Kidney epithelial cell (primary cell): ENCODE measurements around the gene WEE1. TPM values are rescaled to one million over a fixed set of nuclear protein-coding genes. Genes with fewer than 3 reads are reported as not detected.
A peak's percentile ranks its signal among the peaks of the same experiment; 100 is the strongest.

Experiments
- DNase-seq: peaks from one replicate; pipeline ENCODE4 v3.0.0-alpha.2; 2010; ENCODE audit warnings: low read depth
- H3K27me3 ChIP-seq: 2 replicates; pipeline ENCODE4 v1.6.0; 2011; ENCODE audit warnings: low read length; ENCODE audit not compliant: control insufficient read depth, insufficient read depth
- H3K36me3 ChIP-seq: 2 replicates; pipeline ENCODE4 v1.5.1; 2011; ENCODE audit warnings: low read length; ENCODE audit not compliant: control insufficient read depth, insufficient read depth
- H3K4me3 ChIP-seq: 2 replicates; pipeline ENCODE4 v1.5.1; 2011; ENCODE audit warnings: low read depth, mild to moderate bottlenecking, control low read depth, low read length
- CTCF ChIP-seq: IDR thresholded peaks from 2 replicates; pipeline ENCODE4 v1.5.1; 2011; ENCODE audit warnings: mild to moderate bottlenecking, moderate library complexity, low read length, control low read depth, inconsistent platforms; ENCODE audit not compliant: insufficient read depth, poor library complexity, severe bottlenecking
- total RNA-seq: library from RNA; depleted of rRNA; stranded (reverse); fragments of >200 nt; gene quantifications from 2 replicates; pipeline ENCODE4 v1.2.3, GENCODE V29; 2015

The WEE1 gene
- total RNA-seq: 57.3 and 62.5 TPM in 2 replicates

- no peaks in the 10 kb centered on the region for H3K36me3 ChIP-seq
- DNase-seq: peak; percentile 83
- no peaks in the 10 kb centered on the region for H3K27me3 ChIP-seq
- TF ChIP-seq CTCF: no peak
- H3K4me3 ChIP-seq: peak within 1 kb of the TSS; percentile 98
These were observed at the start of gene WEE1 for GRCh38 chr11:9573052-9573774. Gene WEE1 (plus strand): TSS chr11:9573670. CDS start chr11:9573934, 264 bp downstream.

- TF ChIP-seq CTCF: no peak
- Histone ChIP-seq H3K4me3 (no peak overlapping the region), H3K27me3 (no peaks in the 10 kb centered on the region), H3K36me3 (no peaks in the 10 kb centered on the region)
- no peak for DNase-seq
These were observed 49.5 kb upstream of the WEE1 start for GRCh38 chr11:9524001-9524400.

GRCh38 chr11:9525116-9525515, 48.4 kb upstream of the WEE1 start:
- TF ChIP-seq CTCF: no peak
- Histone ChIP-seq H3K27me3 (no peaks in the 10 kb centered on the region), H3K36me3 (no peaks in the 10 kb centered on the region), H3K4me3 (no peak overlapping the region)
- DNase-seq: no peak

GRCh38 chr11:9527481-9528135, 45.9 kb upstream of the WEE1 start:
- no peak for TF ChIP-seq CTCF
- Histone ChIP-seq H3K4me3 (no peak overlapping the region), H3K36me3 (no peaks in the 10 kb centered on the region), H3K27me3 (no peaks in the 10 kb centered on the region)
- no peak for DNase-seq

GRCh38 chr11:9528136-9528501, 45.4 kb upstream of the WEE1 start:
- no peak for DNase-seq
- Histone ChIP-seq H3K27me3 (no peaks in the 10 kb centered on the region), H3K36me3 (no peaks in the 10 kb centered on the region), H3K4me3 (no peak overlapping the region)
- no peak for TF ChIP-seq CTCF
